Activated naive CD8-positive, alpha-beta T cell (primary cell): Measurements from ENCODE around the gene EPB41.
A peak's percentile ranks its signal among the peaks of the same experiment; 100 is the strongest.
"Not testable (repeated sequence)": the region's sequence is repeated elsewhere in the genome, so short reads cannot be mapped to it uniquely, and the experiment has no call there.

Experiments used
- H3K27ac Mint-ChIP-seq: one replicate; pipeline ENCODE4 v1.8.0; 2021; ENCODE audit warnings: mixed read lengths
- H3K27me3 Mint-ChIP-seq: one replicate; pipeline ENCODE4 v1.8.0; 2021; ENCODE audit warnings: mixed read lengths
- H3K36me3 Mint-ChIP-seq: one replicate; pipeline ENCODE4 v1.8.0; 2021; ENCODE audit warnings: mixed read lengths
- H3K4me1 Mint-ChIP-seq: one replicate; pipeline ENCODE4 v1.8.0; 2021; ENCODE audit warnings: low read depth, mixed read lengths
- H3K4me3 Mint-ChIP-seq: one replicate; pipeline ENCODE4 v1.8.0; 2021; ENCODE audit warnings: mild to moderate bottlenecking, mixed read lengths
- H3K9me3 Mint-ChIP-seq: one replicate; pipeline ENCODE4 v1.8.0; 2021; ENCODE audit warnings: low read depth, mixed read lengths

EPB41 gene

DNA sequence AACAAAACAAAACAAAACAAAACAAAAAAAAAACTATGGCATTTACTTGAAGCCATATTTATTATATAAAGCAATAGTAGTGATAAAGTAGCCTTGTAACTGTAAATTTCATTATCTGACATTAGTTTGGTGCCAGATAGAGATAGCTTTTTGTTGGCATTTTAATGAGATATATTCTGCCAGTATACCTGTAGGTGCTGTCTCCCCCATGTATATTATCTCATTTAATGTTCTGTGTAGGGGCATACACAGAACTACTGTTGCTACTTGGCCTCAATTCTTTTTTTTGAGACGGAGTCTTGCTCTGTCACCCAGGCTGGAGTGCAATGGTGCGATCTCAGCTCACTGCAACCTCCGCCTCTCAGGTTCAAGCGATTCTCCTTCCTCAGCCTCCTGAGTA, 141.9 kb downstream of the EPB41 start:
- no peak overlapping the region for H3K27ac Mint-ChIP-seq
- peaks cover 2% of the 10 kb centered on the region for H3K36me3 Mint-ChIP-seq

DNA sequence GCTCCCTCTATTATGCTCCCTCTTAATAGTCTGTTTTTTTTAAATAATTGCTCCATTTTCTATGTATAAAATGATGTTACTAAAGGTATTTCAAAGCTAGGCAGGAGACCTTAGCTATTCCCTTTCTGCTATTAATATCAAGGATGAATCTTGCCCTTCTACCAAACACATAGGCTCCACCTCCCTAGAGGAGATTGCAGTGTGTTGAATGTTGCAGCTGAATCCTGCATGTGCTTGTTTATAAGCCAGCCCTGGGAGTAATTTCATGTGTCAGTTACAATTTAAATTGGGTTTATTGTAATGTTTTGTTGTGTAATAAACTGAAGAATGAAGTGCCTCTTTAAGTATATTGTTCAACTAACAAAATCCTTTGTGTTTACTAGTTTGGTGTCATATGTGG, 143.3 kb downstream of the EPB41 start:
- H3K4me1 Mint-ChIP-seq, result peaks cover 28% of the 10 kb centered on the region
- no peaks in the 10 kb centered on the region for H3K36me3 Mint-ChIP-seq
- H3K9me3 Mint-ChIP-seq, result no peaks in the 10 kb centered on the region
- no peaks in the 10 kb centered on the region for H3K27me3 Mint-ChIP-seq
- H3K27ac Mint-ChIP-seq, result no peak overlapping the region
- no peak overlapping the region for H3K4me3 Mint-ChIP-seq

More for the DNA sequence above, 141.9 kb downstream of the EPB41 start:
- no peaks in the 10 kb centered on the region for H3K27me3 Mint-ChIP-seq
- H3K9me3 Mint-ChIP-seq, result no peaks in the 10 kb centered on the region
- peaks cover 17% of the 10 kb centered on the region for H3K4me1 Mint-ChIP-seq
- H3K4me3 Mint-ChIP-seq, result no peak overlapping the region

GRCh38 chr1:29062157-29062942, 148.0 kb downstream of the EPB41 start:
- no peaks in the 10 kb centered on the region for H3K9me3 Mint-ChIP-seq
- H3K36me3 Mint-ChIP-seq, result peaks cover 6% of the 10 kb centered on the region
- H3K27me3 Mint-ChIP-seq, result no peaks in the 10 kb centered on the region
- peak overlapping the region; percentile 97 for H3K27ac Mint-ChIP-seq
- peaks cover 43% of the 10 kb centered on the region for H3K4me1 Mint-ChIP-seq
- peak overlapping the region; percentile 73 for H3K4me3 Mint-ChIP-seq

DNA sequence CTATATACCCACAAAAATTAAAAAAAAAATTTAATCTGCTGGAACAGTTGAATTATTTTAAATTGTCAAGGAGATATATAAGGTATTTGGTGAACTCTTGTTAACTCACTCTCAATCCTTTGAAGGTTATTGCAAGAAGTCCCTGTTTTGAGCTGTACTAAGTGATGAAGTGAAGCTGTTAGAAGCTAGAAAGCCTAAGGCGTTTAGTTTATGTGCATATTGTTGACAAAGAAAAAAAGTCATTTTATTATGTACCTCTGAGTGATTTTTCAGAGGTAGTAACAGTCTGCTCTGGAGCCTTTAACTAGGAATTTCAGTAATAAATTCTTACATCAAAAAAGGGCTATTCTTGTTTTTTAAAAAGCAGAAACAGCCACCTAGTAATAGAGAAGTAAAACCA, 149.7 kb downstream of the EPB41 start:
- Mint-ChIP-seq H3K27ac (peak overlapping the region; percentile 97), H3K36me3 (peaks cover 6% of the 10 kb centered on the region), H3K4me1 (peaks cover 38% of the 10 kb centered on the region), H3K4me3 (no peak overlapping the region), H3K27me3 (no peaks in the 10 kb centered on the region), H3K9me3 (no peaks in the 10 kb centered on the region)

DNA sequence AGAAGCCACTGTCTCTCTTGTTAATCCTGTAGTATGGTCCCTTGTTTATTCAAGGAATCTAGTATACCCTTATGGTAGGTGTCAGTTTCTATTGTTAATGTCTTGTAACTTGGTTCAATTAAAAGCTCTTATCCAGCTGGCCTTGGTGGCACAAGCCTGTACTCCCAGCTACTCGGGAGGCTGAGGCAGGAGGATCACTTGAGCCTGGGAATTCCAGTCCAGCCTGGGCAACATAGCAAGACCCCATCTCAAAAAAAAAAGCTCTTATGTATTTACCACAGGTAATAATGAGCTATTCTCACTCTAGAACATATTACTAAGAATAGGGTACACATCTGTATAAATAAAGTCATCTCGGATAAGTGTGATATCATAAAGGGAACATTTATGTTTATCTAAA, 162.8 kb downstream of the EPB41 start:
- no peaks in the 10 kb centered on the region for H3K27me3 Mint-ChIP-seq
- no peaks in the 10 kb centered on the region for H3K9me3 Mint-ChIP-seq
- H3K4me3 Mint-ChIP-seq, result no peak overlapping the region
- H3K36me3 Mint-ChIP-seq, result peaks cover 3% of the 10 kb centered on the region
- H3K4me1 Mint-ChIP-seq, result peaks cover 3% of the 10 kb centered on the region
- peak overlapping the region; percentile 43 for H3K27ac Mint-ChIP-seq

- Mint-ChIP-seq H3K27ac (peak overlapping the region; percentile 34), H3K4me1 (peaks cover 11% of the 10 kb centered on the region)
- not testable (repeated sequence) for H3K36me3 Mint-ChIP-seq, H3K27me3 Mint-ChIP-seq, H3K9me3 Mint-ChIP-seq, H3K4me3 Mint-ChIP-seq
These were observed 165.7 kb downstream of the EPB41 start for GRCh38 chr1:29079916-29080629.

DNA sequence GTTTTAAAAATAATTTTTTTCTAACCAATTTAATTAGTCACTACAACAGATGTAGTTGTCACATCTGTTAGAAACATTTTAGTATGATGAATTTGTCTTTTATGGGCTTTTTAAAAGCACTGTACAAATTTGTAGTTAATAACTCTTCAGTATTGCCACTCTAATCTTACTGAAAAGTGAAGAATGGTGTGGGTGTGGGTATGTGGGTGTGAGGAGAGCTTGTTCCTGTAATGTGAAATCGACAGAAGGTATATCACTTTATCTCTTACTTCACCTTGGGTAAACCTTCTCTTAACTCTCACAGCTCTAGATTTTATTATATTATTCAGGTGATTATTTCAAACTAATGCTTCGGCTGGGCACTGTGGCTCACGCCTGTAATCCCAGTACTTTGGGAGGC, 166.8 kb downstream of the EPB41 start:
- H3K4me1 Mint-ChIP-seq, result peaks cover 11% of the 10 kb centered on the region
- no peak overlapping the region for H3K4me3 Mint-ChIP-seq
- H3K36me3 Mint-ChIP-seq, result peaks cover 3% of the 10 kb centered on the region
- no peaks in the 10 kb centered on the region for H3K9me3 Mint-ChIP-seq
- H3K27ac Mint-ChIP-seq, result peak overlapping the region; percentile 54
- no peaks in the 10 kb centered on the region for H3K27me3 Mint-ChIP-seq

GRCh38 chr1:29082519-29082918, 168.2 kb downstream of the EPB41 start:
- peaks cover 11% of the 10 kb centered on the region for H3K4me1 Mint-ChIP-seq
- no peaks in the 10 kb centered on the region for H3K9me3 Mint-ChIP-seq
- no peak overlapping the region for H3K27ac Mint-ChIP-seq
- no peak overlapping the region for H3K4me3 Mint-ChIP-seq
- peaks cover 3% of the 10 kb centered on the region for H3K36me3 Mint-ChIP-seq
- no peaks in the 10 kb centered on the region for H3K27me3 Mint-ChIP-seq

DNA sequence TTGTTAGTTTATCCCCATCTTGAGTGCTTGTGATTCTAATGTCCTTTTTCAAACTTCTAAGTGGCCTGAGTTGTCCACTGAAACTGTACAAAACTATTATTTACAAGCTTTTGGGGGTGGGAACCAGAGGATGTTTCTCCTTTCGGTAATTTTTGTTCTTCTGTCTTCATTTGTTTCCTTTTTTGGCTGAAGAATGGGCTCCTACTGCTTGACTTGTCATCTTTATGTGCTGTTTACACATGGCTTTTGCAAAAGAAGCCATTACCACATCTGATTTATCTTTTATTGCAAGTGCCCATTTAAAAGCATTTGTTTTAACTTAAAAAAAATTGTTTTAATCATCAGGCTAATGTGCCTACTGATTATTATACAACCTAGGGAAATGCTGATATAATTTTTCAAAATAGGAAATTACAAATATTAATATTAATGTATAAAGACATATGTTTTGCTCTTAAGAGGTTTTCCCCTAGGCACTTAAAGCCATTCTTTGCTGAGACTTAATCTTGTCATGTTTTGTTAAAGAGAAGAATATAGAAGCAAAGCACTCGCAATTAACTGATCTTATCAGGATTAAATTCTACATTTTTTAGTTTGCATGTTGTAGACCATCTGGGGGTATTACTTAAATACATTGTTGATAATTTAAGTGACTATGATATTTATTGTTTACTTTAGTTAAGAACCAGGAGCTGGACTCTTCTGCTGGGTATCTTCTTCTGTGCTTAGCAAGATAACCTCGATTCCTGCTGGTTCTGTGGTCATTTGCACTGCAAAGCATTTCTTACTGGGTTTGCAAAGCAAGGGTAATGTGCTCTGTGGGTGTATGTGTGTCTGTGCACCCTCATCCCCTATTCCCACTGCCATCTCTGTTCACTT, 169.2 kb downstream of the EPB41 start:
- peaks cover 3% of the 10 kb centered on the region for H3K36me3 Mint-ChIP-seq
- peak overlapping the region; percentile 67 for H3K27ac Mint-ChIP-seq
- H3K27me3 Mint-ChIP-seq, result no peaks in the 10 kb centered on the region
- no peaks in the 10 kb centered on the region for H3K9me3 Mint-ChIP-seq
- peaks cover 11% of the 10 kb centered on the region for H3K4me1 Mint-ChIP-seq
- no peak overlapping the region for H3K4me3 Mint-ChIP-seq

- Mint-ChIP-seq H3K4me1 (peaks cover 11% of the 10 kb centered on the region), H3K4me3 (no peak overlapping the region), H3K27me3 (no peaks in the 10 kb centered on the region), H3K9me3 (no peaks in the 10 kb centered on the region), H3K36me3 (peaks cover 3% of the 10 kb centered on the region), H3K27ac (peak overlapping the region; percentile 67)
These were observed 169.8 kb downstream of the EPB41 start for GRCh38 chr1:29084196-29084521.

DNA sequence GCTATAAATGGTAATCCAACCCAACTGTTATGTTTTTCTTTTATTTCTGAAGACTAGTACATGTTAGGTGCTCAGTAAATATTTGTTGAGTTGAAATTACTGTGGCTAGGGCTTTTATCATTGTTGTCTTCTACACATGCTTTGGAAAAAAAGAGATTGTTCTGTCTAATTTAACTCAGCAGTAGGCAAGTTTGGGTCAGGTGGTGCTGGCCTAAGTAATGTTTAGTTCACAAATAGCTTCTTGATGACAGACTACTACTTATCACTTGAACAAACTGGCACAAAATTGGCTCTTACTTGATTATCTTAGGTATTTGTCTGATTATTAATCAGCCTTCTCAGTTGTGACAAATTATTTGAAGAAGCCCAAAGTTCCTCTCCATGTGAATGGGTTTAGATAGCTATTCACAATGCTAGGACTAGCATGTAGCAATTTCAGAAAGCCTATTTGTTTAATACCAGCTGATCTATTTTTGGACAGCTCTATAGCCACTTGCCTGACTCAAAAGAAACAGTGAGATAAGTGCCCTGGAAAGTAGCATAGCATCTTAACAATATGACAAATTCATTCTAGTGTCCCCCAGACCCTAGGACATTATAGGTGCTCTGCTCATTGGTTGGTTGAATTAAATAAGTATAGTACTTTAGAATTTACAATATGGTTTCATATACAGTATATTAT, 176.7 kb downstream of the EPB41 start:
- H3K4me3 Mint-ChIP-seq, result no peak overlapping the region
- H3K4me1 Mint-ChIP-seq, result peaks cover 4% of the 10 kb centered on the region
- H3K27ac Mint-ChIP-seq, result no peak overlapping the region
- H3K9me3 Mint-ChIP-seq, result no peaks in the 10 kb centered on the region
- H3K36me3 Mint-ChIP-seq, result peaks cover 20% of the 10 kb centered on the region
- H3K27me3 Mint-ChIP-seq, result no peaks in the 10 kb centered on the region

DNA sequence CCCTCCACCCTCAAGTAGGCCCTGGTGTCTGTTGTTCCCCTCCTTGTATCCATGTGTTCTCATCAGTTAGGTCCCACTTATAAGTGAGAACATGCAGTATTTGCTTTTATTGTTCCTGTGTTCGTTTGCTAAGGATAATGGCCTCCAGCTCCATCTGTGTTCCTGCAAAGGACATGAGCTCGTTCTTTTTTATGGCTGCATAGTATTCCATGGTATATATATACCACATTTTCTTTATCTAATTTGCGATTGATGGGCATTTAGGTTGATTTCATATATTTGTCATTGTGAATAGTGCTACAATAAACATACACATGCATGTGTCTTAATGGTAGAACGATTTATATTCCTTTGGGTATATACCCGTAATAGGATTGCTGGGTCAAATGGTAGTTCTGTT, 178.3 kb downstream of the EPB41 start:
- H3K4me1 Mint-ChIP-seq, H3K27ac Mint-ChIP-seq, H3K4me3 Mint-ChIP-seq, H3K27me3 Mint-ChIP-seq, H3K9me3 Mint-ChIP-seq: not testable (repeated sequence)
- peaks cover 23% of the 10 kb centered on the region for H3K36me3 Mint-ChIP-seq

- Mint-ChIP-seq H3K27ac (no peak overlapping the region), H3K4me3 (no peak overlapping the region), H3K27me3 (no peaks in the 10 kb centered on the region), H3K4me1 (peaks cover 4% of the 10 kb centered on the region), H3K9me3 (no peaks in the 10 kb centered on the region), H3K36me3 (peaks cover 22% of the 10 kb centered on the region)
These were observed 180.1 kb downstream of the EPB41 start for GRCh38 chr1:29094433-29094832.

GRCh38 chr1:29094954-29095353, 180.6 kb downstream of the EPB41 start:
- peaks cover 4% of the 10 kb centered on the region for H3K4me1 Mint-ChIP-seq
- H3K9me3 Mint-ChIP-seq, result no peaks in the 10 kb centered on the region
- no peak overlapping the region for H3K27ac Mint-ChIP-seq
- no peak overlapping the region for H3K4me3 Mint-ChIP-seq
- peaks cover 22% of the 10 kb centered on the region for H3K36me3 Mint-ChIP-seq
- H3K27me3 Mint-ChIP-seq, result no peaks in the 10 kb centered on the region
